NCI-H1417 treated with DMSO at 0.1 percent for 48 hours (cell line): ENCODE measurements around the gene MED27.
"Not testable (repeated sequence)": the region's sequence is repeated elsewhere in the genome, so short reads cannot be mapped to it uniquely, and the experiment has no call there.

ENCODE experiments used
- DNase-seq: peaks from one replicate; lab custom pipeline; 2025; lab: John Stamatoyannopoulos, UW

Gene MED27

GRCh38 chr9:132015866-132016265, 63.8 kb downstream of the MED27 start:
- no peak for DNase-seq

DNA sequence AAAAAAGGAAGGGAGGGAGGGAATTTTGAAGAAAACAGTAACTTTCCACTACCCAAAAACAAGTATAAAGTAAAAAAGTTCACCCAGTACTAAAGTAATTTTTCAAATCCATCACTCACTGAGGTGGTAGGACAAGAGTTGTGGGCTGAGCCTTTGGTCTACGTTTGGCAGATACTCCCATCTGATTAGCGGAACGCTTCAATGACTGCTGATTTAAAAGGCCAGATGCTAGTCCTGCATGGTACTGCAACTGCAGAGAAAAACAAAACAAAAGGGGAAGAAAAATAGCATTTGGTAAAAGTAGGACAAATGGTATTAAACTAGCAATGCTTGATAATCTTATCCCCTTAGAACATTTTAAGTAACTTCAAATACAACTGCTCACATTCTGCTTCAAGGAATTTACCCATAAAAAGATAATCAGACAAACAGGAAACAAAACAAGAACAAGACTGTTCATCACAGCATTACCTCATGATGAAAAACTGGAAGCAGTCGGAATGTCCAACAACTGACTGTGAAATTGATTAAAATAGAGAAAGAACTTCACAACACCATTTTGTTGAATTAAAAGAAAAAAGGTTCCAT, 65.4 kb downstream of the MED27 start:
- no peak for DNase-seq

- no peak for DNase-seq
These were observed 66.8 kb downstream of the MED27 start for GRCh38 chr9:132012704-132013357.

DNA sequence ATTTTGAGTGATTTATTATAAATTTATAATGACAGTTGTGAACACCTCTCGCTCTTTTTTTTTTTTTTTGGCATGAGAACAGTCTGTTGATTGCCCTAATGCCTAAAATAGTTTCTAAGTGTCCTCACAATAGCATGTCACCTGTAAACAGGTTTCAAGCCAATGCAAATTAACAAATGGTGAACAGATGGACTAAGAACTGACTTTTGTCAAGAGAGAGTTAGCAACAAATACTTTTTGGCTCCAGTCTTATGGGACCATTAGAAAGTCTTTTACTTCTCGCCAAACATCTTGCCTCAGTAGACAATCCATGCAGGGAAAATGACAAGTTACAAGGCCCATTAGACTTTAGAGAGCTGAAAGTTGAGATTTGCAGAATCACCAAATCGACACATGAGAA, 67.8 kb downstream of the MED27 start:
- DNase-seq: no peak

- no peak for DNase-seq
These were observed 68.4 kb downstream of the MED27 start for GRCh38 chr9:132011309-132011708.

- not testable (repeated sequence) for DNase-seq
These were observed 69.5 kb downstream of the MED27 start for GRCh38 chr9:132010201-132010600.

- no peak for DNase-seq
These were observed 70.5 kb downstream of the MED27 start for GRCh38 chr9:132008855-132009812.

- no peak for DNase-seq
These were observed 71.4 kb downstream of the MED27 start for GRCh38 chr9:132008184-132008803.

DNA sequence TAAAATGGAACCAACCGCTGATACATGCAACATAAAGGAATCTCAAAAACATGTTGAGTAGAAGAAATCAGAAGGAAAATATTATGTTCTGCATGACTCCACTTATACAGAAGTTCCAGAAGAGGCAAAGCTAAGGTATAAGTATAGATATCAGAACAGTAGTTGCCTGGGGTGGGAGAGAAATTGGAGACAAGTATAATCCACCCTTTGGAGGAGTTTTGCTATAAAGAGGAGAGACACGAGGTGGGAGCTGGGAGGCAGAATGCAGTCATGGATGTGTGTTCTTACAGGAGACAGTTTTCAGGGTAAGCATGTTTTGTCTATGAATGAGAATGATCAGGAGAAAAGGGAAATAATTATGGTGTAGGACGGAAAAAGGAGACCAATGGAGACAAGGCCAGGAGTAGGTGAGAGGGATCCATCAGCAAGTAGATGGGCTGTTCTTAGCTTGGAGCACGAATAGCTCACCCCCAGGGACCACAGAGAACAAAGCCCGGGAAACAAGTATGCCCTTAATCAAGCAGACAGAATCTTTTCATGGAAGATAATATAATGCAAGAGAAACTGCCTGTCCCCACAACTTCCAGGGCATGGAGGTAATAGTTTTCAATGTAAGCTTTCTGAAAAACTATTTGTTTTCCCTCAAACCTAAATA, 72.2 kb downstream of the MED27 start:
- DNase-seq: no peak

DNA sequence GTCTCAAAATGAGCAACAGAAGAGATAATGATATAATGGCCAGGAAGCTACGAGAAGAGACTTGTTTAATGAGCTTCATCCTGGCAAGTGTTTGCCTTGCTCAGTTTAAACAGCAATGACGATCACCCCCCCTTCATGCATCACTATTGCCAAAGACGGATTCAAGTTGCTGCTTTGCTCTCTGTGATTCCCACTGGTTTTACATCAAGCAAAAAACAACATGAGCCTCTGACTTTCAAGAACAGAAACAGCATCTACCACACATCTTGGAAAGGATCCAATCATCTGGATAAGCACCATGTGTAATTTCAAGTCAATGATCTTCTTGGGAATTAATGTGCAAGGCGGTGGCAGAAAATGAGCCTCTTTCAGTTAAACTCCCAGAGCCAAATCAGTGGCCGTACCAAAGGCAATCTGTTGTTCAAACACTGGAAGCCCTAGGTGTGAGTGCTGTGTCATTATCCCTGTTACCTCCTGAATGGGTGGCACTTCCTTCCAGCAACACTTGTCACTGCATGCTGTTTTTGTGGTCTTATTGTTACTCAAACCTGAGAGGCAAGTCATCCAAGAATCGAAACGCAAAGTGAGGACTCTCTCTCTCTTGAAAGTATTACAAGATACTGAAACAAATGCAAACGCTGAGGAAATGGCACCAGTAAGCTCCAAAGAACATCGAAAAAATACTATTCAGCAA, 72.8 kb downstream of the MED27 start:
- DNase-seq: peak; percentile 25

- DNase-seq: no peak
These were observed 73.8 kb downstream of the MED27 start for GRCh38 chr9:132005899-132006298.

- no peak for DNase-seq
These were observed 75.3 kb downstream of the MED27 start for GRCh38 chr9:132004323-132004722.

- no peak for DNase-seq
These were observed 75.8 kb downstream of the MED27 start for GRCh38 chr9:132003896-132004295.

GRCh38 chr9:132003319-132003704, 76.4 kb downstream of the MED27 start:
- no peak for DNase-seq

DNA sequence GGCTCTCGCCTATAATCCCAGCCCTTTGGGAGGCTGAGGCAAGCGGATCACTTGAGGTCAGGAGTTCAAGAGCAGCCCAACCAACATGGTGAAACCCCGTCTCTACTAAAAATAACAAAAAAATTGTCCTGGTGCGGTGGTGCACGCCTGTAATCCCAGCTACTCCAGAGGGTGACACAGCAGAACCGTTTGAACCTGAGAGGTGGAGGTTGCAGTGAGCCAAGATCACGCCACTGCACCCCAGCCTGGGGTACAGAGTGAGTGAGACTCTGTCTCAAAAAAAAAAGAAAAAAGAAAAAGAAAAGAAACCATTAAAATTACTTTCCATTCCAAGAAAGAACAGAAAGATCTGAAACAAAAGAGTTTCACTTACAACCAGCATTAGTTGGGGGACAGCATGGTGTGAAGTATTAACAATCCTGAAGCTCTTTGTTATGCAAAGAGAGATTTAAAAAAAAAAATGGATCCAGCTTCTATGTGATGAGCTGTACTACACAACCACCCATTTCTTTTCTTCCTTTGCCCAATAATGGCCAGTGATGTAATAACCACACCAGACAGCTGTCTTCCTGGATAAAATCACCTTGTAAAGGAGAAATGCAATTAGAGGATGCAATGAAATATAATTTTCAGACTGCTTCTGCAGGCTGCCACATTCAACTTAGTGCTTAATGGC, 76.9 kb downstream of the MED27 start:
- DNase-seq: no peak

DNA sequence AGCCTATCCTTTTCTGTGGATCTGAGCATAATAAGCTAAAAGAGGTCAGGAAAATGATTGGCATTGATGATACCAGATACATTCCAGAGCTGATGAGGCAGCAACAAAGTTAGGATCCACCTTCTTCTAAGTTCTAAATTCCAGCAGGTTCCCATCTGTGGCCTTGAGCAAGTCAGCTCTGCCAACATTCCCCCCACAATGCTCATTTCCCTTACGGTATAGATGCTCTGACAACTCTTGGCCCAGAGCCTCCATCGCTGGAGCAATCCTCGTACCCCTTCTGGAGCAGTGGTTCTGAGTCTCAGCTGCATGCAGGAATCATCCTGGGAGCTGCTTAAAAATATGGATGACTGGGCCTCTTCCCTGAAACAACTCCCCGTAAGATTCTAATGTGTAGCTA, 78.1 kb downstream of the MED27 start:
- DNase-seq: no peak

GRCh38 chr9:132000659-132001058, 79.0 kb downstream of the MED27 start:
- no peak for DNase-seq

- no peak for DNase-seq
These were observed 79.7 kb downstream of the MED27 start for GRCh38 chr9:131999692-132000551.

DNA sequence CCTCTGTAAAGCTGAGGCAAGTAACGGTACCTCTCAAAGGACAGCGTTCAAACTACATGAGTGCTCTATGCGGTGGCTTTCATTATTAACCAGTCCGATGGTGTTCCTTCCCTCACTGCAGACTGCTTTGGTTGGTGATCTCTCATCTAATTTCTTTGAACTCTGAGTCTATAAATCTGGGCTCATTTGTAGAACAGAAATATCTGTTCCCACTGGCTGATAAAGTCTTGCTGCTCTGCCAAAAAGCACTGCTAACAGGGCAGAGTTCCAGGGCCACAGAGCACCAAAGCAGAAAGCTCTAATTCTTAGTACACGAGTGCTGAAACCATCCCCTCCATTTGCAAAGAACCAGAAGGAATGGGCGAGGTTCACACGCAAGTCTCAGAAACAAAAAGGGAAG, 81.9 kb downstream of the MED27 start:
- no peak for DNase-seq

DNA sequence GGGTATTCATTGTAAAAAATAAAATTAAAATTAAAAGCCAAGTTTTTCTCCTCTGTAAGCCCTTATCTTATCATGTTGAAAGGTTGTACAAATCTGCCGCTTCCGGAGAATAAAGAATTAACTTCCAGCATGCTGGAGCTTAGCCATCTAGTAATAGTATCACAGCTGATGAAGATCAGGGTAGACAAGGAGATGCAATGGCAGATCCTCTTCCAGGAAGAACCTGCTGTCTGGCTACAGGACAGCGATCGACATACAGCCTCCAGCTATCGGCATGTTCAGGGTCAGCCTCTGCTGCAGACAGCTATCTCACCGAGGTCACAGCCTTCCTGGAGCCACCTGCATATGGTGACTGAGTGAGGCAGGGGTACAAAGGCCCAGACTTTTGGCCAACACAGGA, 82.6 kb downstream of the MED27 start:
- DNase-seq: no peak
